NCI-H1417 treated with DMSO at 0.1 percent for 48 hours (cell line): ENCODE measurements around the gene PRRC2B.
"Not testable (repeated sequence)": the region's sequence is repeated elsewhere in the genome, so short reads cannot be mapped to it uniquely, and the experiment has no call there.

Experiments used
- DNase-seq: peaks from one replicate; lab custom pipeline; 2025; lab: John Stamatoyannopoulos, UW

The PRRC2B gene

GRCh38 chr9:131436376-131436775 is 42.5 kb downstream of the PRRC2B start:
- DNase-seq: no peak

GRCh38 chr9:131436865-131437271 is 43.0 kb downstream of the PRRC2B start:
- no peak for DNase-seq

GRCh38 chr9:131438190-131438589 is 44.3 kb downstream of the PRRC2B start:
- DNase-seq: no peak

- no peak for DNase-seq
Observed at GRCh38 chr9:131439224-131439623, 45.3 kb downstream of the PRRC2B start.

GRCh38 chr9:131441441-131441840 is 47.6 kb downstream of the PRRC2B start:
- no peak for DNase-seq

- DNase-seq: no peak
Observed at GRCh38 chr9:131442351-131442750, 48.5 kb downstream of the PRRC2B start.

- no peak for DNase-seq
Observed at GRCh38 chr9:131443648-131444047, 49.8 kb downstream of the PRRC2B start.

GRCh38 chr9:131446276-131446675 is 52.4 kb downstream of the PRRC2B start:
- DNase-seq: no peak

GRCh38 chr9:131447148-131447547 is 53.3 kb downstream of the PRRC2B start:
- no peak for DNase-seq

GRCh38 chr9:131447600-131447999 is 53.7 kb downstream of the PRRC2B start:
- DNase-seq: no peak

- no peak for DNase-seq
Observed at GRCh38 chr9:131448818-131449217, 54.9 kb downstream of the PRRC2B start.

- DNase-seq: no peak
Observed at GRCh38 chr9:131449276-131449675, 55.4 kb downstream of the PRRC2B start.

GRCh38 chr9:131454028-131454427 is 60.1 kb downstream of the PRRC2B start:
- DNase-seq: no peak

GRCh38 chr9:131455655-131456054 is 61.8 kb downstream of the PRRC2B start:
- DNase-seq: not testable (repeated sequence)

GRCh38 chr9:131457746-131458145 is 63.9 kb downstream of the PRRC2B start:
- no peak for DNase-seq

- DNase-seq: no peak
Observed at GRCh38 chr9:131459056-131459455, 65.2 kb downstream of the PRRC2B start.

GRCh38 chr9:131461166-131461565 is 67.3 kb downstream of the PRRC2B start:
- no peak for DNase-seq

- DNase-seq: no peak
Observed at GRCh38 chr9:131464354-131465000, 70.6 kb downstream of the PRRC2B start.

GRCh38 chr9:131465401-131465800 is 71.5 kb downstream of the PRRC2B start:
- no peak for DNase-seq

- no peak for DNase-seq
Observed at GRCh38 chr9:131467214-131467935, 73.5 kb downstream of the PRRC2B start.

- DNase-seq: no peak
Observed at GRCh38 chr9:131468031-131468430, 74.1 kb downstream of the PRRC2B start.

GRCh38 chr9:131469356-131469755 is 75.5 kb downstream of the PRRC2B start:
- DNase-seq: no peak

GRCh38 chr9:131469951-131470350 is 76.1 kb downstream of the PRRC2B start:
- no peak for DNase-seq

- no peak for DNase-seq
Observed at GRCh38 chr9:131470581-131470991, 76.7 kb downstream of the PRRC2B start.
